ENCODE results near the gene SLC44A1.

DNA sequence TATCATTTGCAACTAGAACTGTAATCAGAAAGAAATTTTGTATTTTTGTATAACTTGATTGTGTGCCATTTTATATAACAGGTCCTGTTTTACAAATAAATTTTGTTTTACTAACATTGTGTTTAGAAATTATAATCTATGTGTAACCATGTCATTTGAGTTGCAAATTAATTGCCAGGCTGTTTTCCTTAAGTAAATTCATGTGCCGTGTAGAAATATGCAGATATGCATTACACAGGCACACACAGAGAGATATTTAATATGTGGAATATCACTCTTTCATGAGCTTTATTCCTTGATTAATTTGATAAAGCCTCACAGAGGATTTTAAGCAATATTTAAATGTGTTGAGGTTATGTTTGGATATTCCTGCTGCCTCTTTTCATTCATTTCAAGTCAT is 146.8 kb downstream of the SLC44A1 start:
- TF ChIP-seq ZFX (IDR thresholded peaks at IDR 0.05; ENCODE audit: borderline replicate concordance) = no peak
- TF ChIP-seq, protein P1, sequence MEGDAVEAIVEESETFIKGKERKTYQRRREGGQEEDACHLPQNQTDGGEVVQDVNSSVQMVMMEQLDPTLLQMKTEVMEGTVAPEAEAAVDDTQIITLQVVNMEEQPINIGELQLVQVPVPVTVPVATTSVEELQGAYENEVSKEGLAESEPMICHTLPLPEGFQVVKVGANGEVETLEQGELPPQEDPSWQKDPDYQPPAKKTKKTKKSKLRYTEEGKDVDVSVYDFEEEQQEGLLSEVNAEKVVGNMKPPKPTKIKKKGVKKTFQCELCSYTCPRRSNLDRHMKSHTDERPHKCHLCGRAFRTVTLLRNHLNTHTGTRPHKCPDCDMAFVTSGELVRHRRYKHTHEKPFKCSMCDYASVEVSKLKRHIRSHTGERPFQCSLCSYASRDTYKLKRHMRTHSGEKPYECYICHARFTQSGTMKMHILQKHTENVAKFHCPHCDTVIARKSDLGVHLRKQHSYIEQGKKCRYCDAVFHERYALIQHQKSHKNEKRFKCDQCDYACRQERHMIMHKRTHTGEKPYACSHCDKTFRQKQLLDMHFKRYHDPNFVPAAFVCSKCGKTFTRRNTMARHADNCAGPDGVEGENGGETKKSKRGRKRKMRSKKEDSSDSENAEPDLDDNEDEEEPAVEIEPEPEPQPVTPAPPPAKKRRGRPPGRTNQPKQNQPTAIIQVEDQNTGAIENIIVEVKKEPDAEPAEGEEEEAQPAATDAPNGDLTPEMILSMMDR (IDR thresholded peaks at IDR 0.05) = no peak
